NB4 (cell line): Measurements from ENCODE around the gene PIGB.
A peak's percentile ranks its signal among the peaks of the same experiment; 100 is the strongest.
"Not testable (repeated sequence)": the region's sequence is repeated elsewhere in the genome, so short reads cannot be mapped to it uniquely, and the experiment has no call there.

Source experiments
- DNase-seq: peaks from one replicate; pipeline ENCODE4 v3.0.0; 2010; ENCODE audit warnings: low read depth
- H3K4me3 ChIP-seq: one replicate; pipeline ENCODE4 v1.5.1; 2011; ENCODE audit warnings: mild to moderate bottlenecking, low read depth, low read length, moderate library complexity
- MYC ChIP-seq: IDR thresholded peaks from 2 replicates; pipeline ENCODE4 v1.6.1; 2011; ENCODE audit warnings: low read depth, low read length
- POLR2A ChIP-seq: IDR thresholded peaks from 2 replicates; pipeline ENCODE4 v1.6.1; 2011; ENCODE audit warnings: mild to moderate bottlenecking; ENCODE audit not compliant: insufficient read length; ENCODE audit errors: extremely low read depth
- TF ChIP-seq, protein P1 (sequence below): IDR thresholded peaks from 2 replicates; pipeline ENCODE4 v1.6.1; 2011; ENCODE audit warnings: low read depth, low read length
- TF ChIP-seq, protein P2 (sequence below): IDR thresholded peaks from one replicate; pipeline ENCODE4 v1.5.1; 2012; ENCODE audit warnings: low read depth, low read length

PIGB gene

DNA sequence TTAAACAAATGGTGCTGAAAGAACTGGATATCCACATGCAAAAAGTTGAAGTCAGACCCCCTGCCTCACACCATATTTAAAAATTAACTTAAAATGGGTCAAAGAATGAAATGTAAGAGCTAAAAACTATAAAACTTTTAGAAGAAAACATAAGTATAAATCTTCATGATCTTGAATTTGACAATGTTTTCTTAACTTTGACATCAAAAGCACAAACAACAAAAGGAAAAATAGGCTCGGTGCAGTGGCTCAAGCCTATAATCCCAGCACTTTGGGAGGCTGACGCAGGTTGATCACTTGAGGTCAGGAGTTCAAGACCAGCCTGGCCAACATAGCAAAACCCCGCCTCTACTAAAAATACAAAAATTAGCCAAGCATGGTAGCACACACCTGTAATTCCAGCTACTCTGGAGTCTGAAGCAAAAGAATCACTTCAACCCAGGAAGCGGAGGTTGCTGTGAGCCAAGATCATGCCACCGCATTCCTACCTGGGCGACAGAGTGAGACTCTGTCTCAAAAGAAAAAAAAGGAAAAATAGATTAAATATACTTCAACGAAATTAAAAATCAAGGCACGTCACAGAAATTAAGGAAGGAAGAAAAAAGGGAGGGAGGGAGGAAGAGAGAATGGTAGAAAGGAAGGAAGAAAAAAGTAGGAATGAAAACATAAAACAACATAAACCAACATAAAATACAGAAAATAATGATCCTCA is 30.9 kb upstream of the PIGB start:
- peak overlapping the region; percentile 92 for H3K4me3 ChIP-seq
- no peak for TF ChIP-seq MYC
- no peak for TF ChIP-seq POLR2A
- TF ChIP-seq, protein P1, sequence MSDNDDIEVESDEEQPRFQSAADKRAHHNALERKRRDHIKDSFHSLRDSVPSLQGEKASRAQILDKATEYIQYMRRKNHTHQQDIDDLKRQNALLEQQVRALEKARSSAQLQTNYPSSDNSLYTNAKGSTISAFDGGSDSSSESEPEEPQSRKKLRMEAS, result no peak
- TF ChIP-seq, protein P2, sequence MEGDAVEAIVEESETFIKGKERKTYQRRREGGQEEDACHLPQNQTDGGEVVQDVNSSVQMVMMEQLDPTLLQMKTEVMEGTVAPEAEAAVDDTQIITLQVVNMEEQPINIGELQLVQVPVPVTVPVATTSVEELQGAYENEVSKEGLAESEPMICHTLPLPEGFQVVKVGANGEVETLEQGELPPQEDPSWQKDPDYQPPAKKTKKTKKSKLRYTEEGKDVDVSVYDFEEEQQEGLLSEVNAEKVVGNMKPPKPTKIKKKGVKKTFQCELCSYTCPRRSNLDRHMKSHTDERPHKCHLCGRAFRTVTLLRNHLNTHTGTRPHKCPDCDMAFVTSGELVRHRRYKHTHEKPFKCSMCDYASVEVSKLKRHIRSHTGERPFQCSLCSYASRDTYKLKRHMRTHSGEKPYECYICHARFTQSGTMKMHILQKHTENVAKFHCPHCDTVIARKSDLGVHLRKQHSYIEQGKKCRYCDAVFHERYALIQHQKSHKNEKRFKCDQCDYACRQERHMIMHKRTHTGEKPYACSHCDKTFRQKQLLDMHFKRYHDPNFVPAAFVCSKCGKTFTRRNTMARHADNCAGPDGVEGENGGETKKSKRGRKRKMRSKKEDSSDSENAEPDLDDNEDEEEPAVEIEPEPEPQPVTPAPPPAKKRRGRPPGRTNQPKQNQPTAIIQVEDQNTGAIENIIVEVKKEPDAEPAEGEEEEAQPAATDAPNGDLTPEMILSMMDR, result no peak
- DNase-seq, result no peak

GRCh38 chr15:55289011-55289745 is 29.8 kb upstream of the PIGB start:
- peak overlapping the region; percentile 92 for H3K4me3 ChIP-seq
- DNase-seq, result peak; percentile 74
- TF ChIP-seq POLR2A (peak; percentile 25), MYC (peak; percentile 11; the same call in 1 of the 2 replicates)
- TF ChIP-seq, protein P2, result no peak

DNA sequence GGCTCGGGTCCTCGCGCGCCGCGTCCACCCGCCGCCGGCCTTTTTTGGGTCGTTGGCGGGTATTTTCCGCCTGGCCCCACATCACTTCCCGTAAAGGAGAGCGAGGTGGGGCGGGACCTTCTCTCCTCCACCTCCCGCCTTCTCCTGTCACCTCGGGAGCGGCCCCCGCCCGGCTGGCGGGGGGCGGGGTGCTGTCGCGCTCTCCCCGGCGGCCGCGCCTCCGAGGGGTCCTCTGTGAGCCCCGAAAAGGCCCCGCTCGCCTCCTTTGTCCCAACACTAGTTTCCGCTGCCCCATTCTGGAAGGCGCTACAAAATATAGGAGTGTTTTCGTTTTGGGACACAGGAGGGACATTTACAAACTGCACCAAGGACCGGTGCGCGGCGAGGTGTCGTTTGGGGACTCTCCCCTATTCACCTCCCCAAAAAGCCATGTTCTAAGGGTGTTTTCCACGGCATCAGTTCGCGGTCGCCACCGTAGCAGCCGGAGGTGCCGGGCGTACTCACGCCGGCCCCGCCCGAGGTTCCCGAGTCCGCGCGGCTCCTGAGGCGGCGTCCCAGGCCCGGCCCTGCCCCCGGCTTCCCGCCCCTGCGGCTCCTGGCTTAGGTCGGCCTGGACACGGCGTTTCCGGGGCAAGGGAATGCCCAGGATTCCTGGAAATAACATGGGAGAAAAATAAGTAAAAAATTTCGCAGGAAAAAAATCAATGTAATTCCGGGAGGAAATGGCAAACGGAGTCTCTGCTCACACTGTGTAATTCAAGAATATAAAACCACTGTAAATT is 29.1 kb upstream of the PIGB start, which contains the start of gene RAB27A:
Gene RAB27A, minus strand, starts transcription at position 68 of the 782 bp plus-strand sequence. CDS start 54,879 bp downstream, outside the sequence.
- TF ChIP-seq POLR2A, result peak; percentile 34
- TF ChIP-seq, protein P1, result no peak
- peak within 1 kb of the TSS; percentile 92 for H3K4me3 ChIP-seq
- peak; percentile 82 for DNase-seq

- DNase-seq, result peak; percentile 88
- TF ChIP-seq, protein P2, result peak; percentile 88
- TF ChIP-seq, protein P1, result peak; percentile 87
- TF ChIP-seq MYC (peak; percentile 82), POLR2A (no peak)
- peak overlapping the region; percentile 92 for H3K4me3 ChIP-seq
Observed at GRCh38 chr15:55290528-55291057, 28.4 kb upstream of the PIGB start.

- TF ChIP-seq, protein P1, result no peak
- TF ChIP-seq MYC, result no peak
- no peak for TF ChIP-seq POLR2A
- TF ChIP-seq, protein P2, result no peak
- no peak for DNase-seq
- no peak overlapping the region for H3K4me3 ChIP-seq
Observed at GRCh38 chr15:55297315-55297714, 21.7 kb upstream of the PIGB start.

- H3K4me3 ChIP-seq, result not testable (repeated sequence)
Observed at GRCh38 chr15:55302801-55303200, 16.2 kb upstream of the PIGB start.

More at GRCh38 chr15:55302801-55303200, 16.2 kb upstream of the PIGB start:
- DNase-seq, result not testable (repeated sequence)
